ENCODE data around the gene SIRT6. TPM values are rescaled to one million over a fixed set of nuclear protein-coding genes. Genes with fewer than 3 reads are reported as not detected.

Gene SIRT6
- 37.2 and 41.0 TPM in 2 replicates for polyA plus RNA-seq (2012; rRNA removed)
- 14.6 and 20.5 TPM in 2 replicates for polyA plus RNA-seq (2012; cell fraction: cytosol; rRNA removed)
- polyA plus RNA-seq (2012; cell fraction: nucleus; rRNA removed), result 121 and 130 TPM in 2 replicates

DNA sequence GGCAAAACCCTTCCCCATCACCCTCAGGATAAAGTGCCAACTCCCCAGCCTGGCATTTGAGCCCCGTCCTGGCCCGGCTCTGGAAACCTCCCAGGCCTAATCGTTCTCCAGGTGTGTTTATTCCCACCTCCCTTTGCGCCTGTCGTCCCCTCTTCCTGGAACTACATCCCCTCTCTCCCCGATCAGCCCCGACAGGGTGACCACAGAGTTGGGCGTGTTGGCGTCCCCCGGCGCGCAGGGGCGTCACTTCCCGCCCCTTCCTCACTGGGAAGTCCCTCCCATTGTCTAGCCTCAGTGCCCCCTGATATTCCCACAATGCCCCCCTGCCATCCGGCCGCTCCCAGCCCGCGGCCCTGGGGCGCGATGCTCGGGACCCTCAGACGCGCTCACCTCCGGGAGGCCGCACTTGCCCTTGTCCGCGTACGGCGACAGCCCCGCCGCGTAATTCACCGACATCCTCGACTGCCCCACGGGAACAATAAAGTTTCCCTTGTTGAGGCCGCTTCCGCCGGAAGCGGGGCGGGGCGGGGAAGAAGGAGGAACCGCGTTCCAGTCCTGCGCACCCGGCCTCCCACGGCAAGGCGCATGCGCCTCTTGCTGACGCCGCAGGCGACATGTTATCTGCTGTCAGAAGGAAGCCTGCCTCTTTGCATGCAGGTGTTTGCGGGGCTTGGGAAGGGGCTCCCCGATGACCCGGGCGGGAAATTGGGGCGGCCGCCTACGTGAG is at the start of gene SIRT6, which contains the start of gene ANKRD24:
TSS of gene SIRT6 (minus strand) at position 480 of the 727 bp plus-strand sequence. CDS start at position 456, 24 bp downstream.
TSS of gene ANKRD24 (plus strand) at position 606 of the 727 bp plus-strand sequence. CDS start 3,737 bp downstream, outside the sequence.
- Histone ChIP-seq H3K9me2 (no peaks in the 10 kb centered on the region), H3K9ac (peak within 1 kb of the TSS; percentile 88), H3F3A (replicated peaks; ENCODE audit: insufficient read depth) (no peaks in the 10 kb centered on the region), H3K4me3 (ENCODE audit: low read depth in 2 of 2, low read length in 1 of 2) (peak within 1 kb of the TSS; percentile 76 to 99), H3K9me3 (no peaks in the 10 kb centered on the region), H4K20me1 (ENCODE audit: insufficient read depth) (no peaks in the 10 kb centered on the region), H3K27ac (ENCODE audit: low read depth in 2 of 2, low read length in 1 of 2) (peak within 1 kb of the TSS; percentile 55 to 84; a peak in 3 of 4 replicates), H3K4me2 (peak within 1 kb of the TSS; percentile 96), H3K27me3 (ENCODE audit: insufficient read depth) (no peaks in the 10 kb centered on the region), H2AFZ (ENCODE audit: low read depth) (peak within 1 kb of the TSS; percentile 99), H3K36me3 (replicated peaks in 1 of 2; ENCODE audit: control insufficient read depth in 1 of 2, insufficient read depth in 2 of 2, low read length in 1 of 2) (peaks cover 0 to 5% of the 10 kb centered on the region in 2 experiments), H3K79me2 (ENCODE audit: insufficient read depth) (peaks cover 16% of the 10 kb centered on the region; the same call in 1 of the 2 replicates), H3K4me1 (ENCODE audit: control insufficient read depth in 1 of 2, insufficient read depth in 2 of 2, low read depth in 1 of 2, low read length in 1 of 2) (peaks cover 0 to 7% of the 10 kb centered on the region in 2 experiments; a peak in 1 of 4 replicates)
- WGBS (ENCODE audit: low lambda C conversion rate), result 1% methylated on average over 37 of the region's 58 CpGs
- POLR2A ChIA-PET, result no interaction called here
- peak; percentile 99 for DNase-seq
- CTCF ChIA-PET, result no interaction called here
- TF ChIP-seq TAF1 (IDR thresholded peaks at IDR 0.05; ENCODE audit: borderline replicate concordance, low read depth, low read length) (peak; percentile 50; the same call in 1 of the 2 replicates), CHD2 (IDR thresholded peaks at IDR 0.05; ENCODE audit: low read length, partially characterized antibody) (peak; percentile 68), FOXJ3 (CRISPR knock-in tag; IDR thresholded peaks at IDR 0.05) (peak; percentile 61; the same call in 1 of the 2 replicates), SMC3 (IDR thresholded peaks at IDR 0.05; ENCODE audit: low read depth, low read length) (no peak), GATA2 (CRISPR knock-in tag; IDR thresholded peaks at IDR 0.05) (peak; percentile 75), TCF12 (IDR thresholded peaks at IDR 0.05) (no peak; the same call in 1 of the 2 replicates), POLR2AphosphoS5 (IDR thresholded peaks at IDR 0.05; ENCODE audit: low read depth, low read length) (peak; percentile 78), NFIC (IDR thresholded peaks at IDR 0.05; ENCODE audit: borderline replicate concordance) (no peak), MXI1 (IDR thresholded peaks at IDR 0.05; ENCODE audit: low read depth, low read length) (peak; percentile 93), SIN3A (IDR thresholded peaks at IDR 0.05; ENCODE audit: borderline replicate concordance, low read depth, low read length) (peak; percentile 71; the same call in 1 of the 2 replicates), ELF1 (IDR thresholded peaks at IDR 0.05) (peak; percentile 86), NRF1 (IDR thresholded peaks at IDR 0.05; ENCODE audit: low read depth, low read length) (peak; percentile 94), FOSL2 (IDR thresholded peaks at IDR 0.05; ENCODE audit: borderline replicate concordance, low read depth) (no peak), EP300 (IDR thresholded peaks at IDR 0.05; ENCODE audit: borderline replicate concordance in 1 of 2, low read depth in 1 of 2, low read length in 1 of 2) (no peak; a peak in 1 of 4 replicates), YY1 (IDR thresholded peaks at IDR 0.05; ENCODE audit: low read depth) (peak; percentile 84), TEAD4 (IDR thresholded peaks at IDR 0.05; ENCODE audit: borderline replicate concordance, insufficient read depth) (no peak), MEF2A (IDR thresholded peaks at IDR 0.05; ENCODE audit: borderline replicate concordance, low read depth) (no peak), RCOR1 (IDR thresholded peaks at IDR 0.05; ENCODE audit: low read length) (0 out of 2 replicates have a peak, but pooled peaks have one; percentile 16), EZH2phosphoT487 (IDR thresholded peaks at IDR 0.05; ENCODE audit: borderline replicate concordance, low read depth) (no peak)
- TF ChIP-seq, protein P1, sequence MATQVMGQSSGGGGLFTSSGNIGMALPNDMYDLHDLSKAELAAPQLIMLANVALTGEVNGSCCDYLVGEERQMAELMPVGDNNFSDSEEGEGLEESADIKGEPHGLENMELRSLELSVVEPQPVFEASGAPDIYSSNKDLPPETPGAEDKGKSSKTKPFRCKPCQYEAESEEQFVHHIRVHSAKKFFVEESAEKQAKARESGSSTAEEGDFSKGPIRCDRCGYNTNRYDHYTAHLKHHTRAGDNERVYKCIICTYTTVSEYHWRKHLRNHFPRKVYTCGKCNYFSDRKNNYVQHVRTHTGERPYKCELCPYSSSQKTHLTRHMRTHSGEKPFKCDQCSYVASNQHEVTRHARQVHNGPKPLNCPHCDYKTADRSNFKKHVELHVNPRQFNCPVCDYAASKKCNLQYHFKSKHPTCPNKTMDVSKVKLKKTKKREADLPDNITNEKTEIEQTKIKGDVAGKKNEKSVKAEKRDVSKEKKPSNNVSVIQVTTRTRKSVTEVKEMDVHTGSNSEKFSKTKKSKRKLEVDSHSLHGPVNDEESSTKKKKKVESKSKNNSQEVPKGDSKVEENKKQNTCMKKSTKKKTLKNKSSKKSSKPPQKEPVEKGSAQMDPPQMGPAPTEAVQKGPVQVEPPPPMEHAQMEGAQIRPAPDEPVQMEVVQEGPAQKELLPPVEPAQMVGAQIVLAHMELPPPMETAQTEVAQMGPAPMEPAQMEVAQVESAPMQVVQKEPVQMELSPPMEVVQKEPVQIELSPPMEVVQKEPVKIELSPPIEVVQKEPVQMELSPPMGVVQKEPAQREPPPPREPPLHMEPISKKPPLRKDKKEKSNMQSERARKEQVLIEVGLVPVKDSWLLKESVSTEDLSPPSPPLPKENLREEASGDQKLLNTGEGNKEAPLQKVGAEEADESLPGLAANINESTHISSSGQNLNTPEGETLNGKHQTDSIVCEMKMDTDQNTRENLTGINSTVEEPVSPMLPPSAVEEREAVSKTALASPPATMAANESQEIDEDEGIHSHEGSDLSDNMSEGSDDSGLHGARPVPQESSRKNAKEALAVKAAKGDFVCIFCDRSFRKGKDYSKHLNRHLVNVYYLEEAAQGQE (IDR thresholded peaks at IDR 0.05; ENCODE audit: low read depth, low read length), result no peak
- TF ChIP-seq, protein P2, sequence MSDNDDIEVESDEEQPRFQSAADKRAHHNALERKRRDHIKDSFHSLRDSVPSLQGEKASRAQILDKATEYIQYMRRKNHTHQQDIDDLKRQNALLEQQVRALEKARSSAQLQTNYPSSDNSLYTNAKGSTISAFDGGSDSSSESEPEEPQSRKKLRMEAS (IDR thresholded peaks at IDR 0.05; ENCODE audit: low read depth), result peak; percentile 80
- TF ChIP-seq, protein P3, sequence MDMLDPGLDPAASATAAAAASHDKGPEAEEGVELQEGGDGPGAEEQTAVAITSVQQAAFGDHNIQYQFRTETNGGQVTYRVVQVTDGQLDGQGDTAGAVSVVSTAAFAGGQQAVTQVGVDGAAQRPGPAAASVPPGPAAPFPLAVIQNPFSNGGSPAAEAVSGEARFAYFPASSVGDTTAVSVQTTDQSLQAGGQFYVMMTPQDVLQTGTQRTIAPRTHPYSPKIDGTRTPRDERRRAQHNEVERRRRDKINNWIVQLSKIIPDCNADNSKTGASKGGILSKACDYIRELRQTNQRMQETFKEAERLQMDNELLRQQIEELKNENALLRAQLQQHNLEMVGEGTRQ (IDR thresholded peaks at IDR 0.05; ENCODE audit: borderline replicate concordance, low read depth, low read length), result no peak
- TF ChIP-seq, protein P4, sequence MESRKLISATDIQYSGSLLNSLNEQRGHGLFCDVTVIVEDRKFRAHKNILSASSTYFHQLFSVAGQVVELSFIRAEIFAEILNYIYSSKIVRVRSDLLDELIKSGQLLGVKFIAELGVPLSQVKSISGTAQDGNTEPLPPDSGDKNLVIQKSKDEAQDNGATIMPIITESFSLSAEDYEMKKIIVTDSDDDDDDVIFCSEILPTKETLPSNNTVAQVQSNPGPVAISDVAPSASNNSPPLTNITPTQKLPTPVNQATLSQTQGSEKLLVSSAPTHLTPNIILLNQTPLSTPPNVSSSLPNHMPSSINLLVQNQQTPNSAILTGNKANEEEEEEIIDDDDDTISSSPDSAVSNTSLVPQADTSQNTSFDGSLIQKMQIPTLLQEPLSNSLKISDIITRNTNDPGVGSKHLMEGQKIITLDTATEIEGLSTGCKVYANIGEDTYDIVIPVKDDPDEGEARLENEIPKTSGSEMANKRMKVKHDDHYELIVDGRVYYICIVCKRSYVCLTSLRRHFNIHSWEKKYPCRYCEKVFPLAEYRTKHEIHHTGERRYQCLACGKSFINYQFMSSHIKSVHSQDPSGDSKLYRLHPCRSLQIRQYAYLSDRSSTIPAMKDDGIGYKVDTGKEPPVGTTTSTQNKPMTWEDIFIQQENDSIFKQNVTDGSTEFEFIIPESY (IDR thresholded peaks at IDR 0.05; ENCODE audit: borderline replicate concordance, low read depth), result 0 out of 2 replicates have a peak, but pooled peaks have one; percentile 24
- TF ChIP-seq, protein P5, sequence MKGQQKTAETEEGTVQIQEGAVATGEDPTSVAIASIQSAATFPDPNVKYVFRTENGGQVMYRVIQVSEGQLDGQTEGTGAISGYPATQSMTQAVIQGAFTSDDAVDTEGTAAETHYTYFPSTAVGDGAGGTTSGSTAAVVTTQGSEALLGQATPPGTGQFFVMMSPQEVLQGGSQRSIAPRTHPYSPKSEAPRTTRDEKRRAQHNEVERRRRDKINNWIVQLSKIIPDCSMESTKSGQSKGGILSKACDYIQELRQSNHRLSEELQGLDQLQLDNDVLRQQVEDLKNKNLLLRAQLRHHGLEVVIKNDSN (IDR thresholded peaks at IDR 0.05; ENCODE audit: borderline replicate concordance, low read depth), result no peak
